ENCODE data around the gene HSD17B12.
"Not testable (repeated sequence)": the region's sequence is repeated elsewhere in the genome, so short reads cannot be mapped to it uniquely, and the experiment has no call there.

The HSD17B12 gene

GRCh38 chr11:43649921-43650320 is 30.6 kb upstream of the HSD17B12 start:
- no peak for FAIRE-seq
- TF ChIP-seq TAF1 (IDR thresholded peaks at IDR 0.05; ENCODE audit: borderline replicate concordance, low read depth, low read length) (no peak), POLR2AphosphoS5 (IDR thresholded peaks at IDR 0.05; ENCODE audit: low read depth, low read length) (no peak), POLR2A (IDR thresholded peaks at IDR 0.05; ENCODE audit: low read depth, low read length) (no peak)
- DNase-seq (ENCODE audit: insufficient read length), result no peak

- DNase-seq (ENCODE audit: insufficient read length); FAIRE-seq: not testable (repeated sequence)
Observed at GRCh38 chr11:43663018-43663417, 17.5 kb upstream of the HSD17B12 start.

GRCh38 chr11:43664295-43664694 is 16.2 kb upstream of the HSD17B12 start:
- FAIRE-seq (no peak), DNase-seq (ENCODE audit: insufficient read length) (no peak)
- TF ChIP-seq POLR2A (IDR thresholded peaks at IDR 0.05; ENCODE audit: low read depth, low read length), result no peak

- FAIRE-seq; DNase-seq (ENCODE audit: insufficient read length): not testable (repeated sequence)
Observed at GRCh38 chr11:43671284-43671683, 9.3 kb upstream of the HSD17B12 start.

- DNase-seq (ENCODE audit: insufficient read length), result no peak
- TF ChIP-seq POLR2AphosphoS5 (IDR thresholded peaks at IDR 0.05; ENCODE audit: low read depth, low read length) (no peak), POLR2A (IDR thresholded peaks at IDR 0.05; ENCODE audit: low read depth, low read length) (no peak), TAF1 (IDR thresholded peaks at IDR 0.05; ENCODE audit: borderline replicate concordance, low read depth, low read length) (no peak)
- no peak for FAIRE-seq
Observed at GRCh38 chr11:43674560-43674959, 6.0 kb upstream of the HSD17B12 start.

- no peak for TF ChIP-seq TAF1 (IDR thresholded peaks at IDR 0.05; ENCODE audit: borderline replicate concordance, low read depth, low read length)
- no peak for TF ChIP-seq POLR2A (IDR thresholded peaks at IDR 0.05; ENCODE audit: low read depth, low read length)
- TF ChIP-seq POLR2AphosphoS5 (IDR thresholded peaks at IDR 0.05; ENCODE audit: low read depth, low read length), result no peak
- DNase-seq (ENCODE audit: insufficient read length) (no peak), FAIRE-seq (no peak)
Observed at GRCh38 chr11:43676933-43677332, 3.6 kb upstream of the HSD17B12 start.

- no peak for FAIRE-seq
- TF ChIP-seq POLR2AphosphoS5 (IDR thresholded peaks at IDR 0.05; ENCODE audit: low read depth, low read length), result no peak
- no peak for TF ChIP-seq TAF1 (IDR thresholded peaks at IDR 0.05; ENCODE audit: borderline replicate concordance, low read depth, low read length)
- DNase-seq (ENCODE audit: insufficient read length), result no peak
Observed at GRCh38 chr11:43681401-43681942, 934 bp downstream of the HSD17B12 start.

- FAIRE-seq, result peak; percentile 78
- DNase-seq (ENCODE audit: insufficient read length), result not testable (repeated sequence)
Observed at GRCh38 chr11:43682081-43682480, 1.5 kb downstream of the HSD17B12 start.

- no peak for FAIRE-seq
- DNase-seq (ENCODE audit: insufficient read length), result no peak
- TF ChIP-seq POLR2AphosphoS5 (IDR thresholded peaks at IDR 0.05; ENCODE audit: low read depth, low read length) (no peak), TAF1 (IDR thresholded peaks at IDR 0.05; ENCODE audit: borderline replicate concordance, low read depth, low read length) (no peak), POLR2A (IDR thresholded peaks at IDR 0.05; ENCODE audit: low read depth, low read length) (no peak)
Observed at GRCh38 chr11:43685440-43685839, 4.9 kb downstream of the HSD17B12 start.

- DNase-seq (ENCODE audit: insufficient read length), result no peak
- TF ChIP-seq TAF1 (IDR thresholded peaks at IDR 0.05; ENCODE audit: borderline replicate concordance, low read depth, low read length), result no peak
- TF ChIP-seq POLR2AphosphoS5 (IDR thresholded peaks at IDR 0.05; ENCODE audit: low read depth, low read length), result no peak
- TF ChIP-seq POLR2A (IDR thresholded peaks at IDR 0.05; ENCODE audit: low read depth, low read length), result no peak
- FAIRE-seq, result no peak
Observed at GRCh38 chr11:43686207-43686606, 5.7 kb downstream of the HSD17B12 start.

GRCh38 chr11:43687120-43687791 is 6.7 kb downstream of the HSD17B12 start:
- TF ChIP-seq POLR2AphosphoS5 (IDR thresholded peaks at IDR 0.05; ENCODE audit: low read depth, low read length) (no peak), POLR2A (IDR thresholded peaks at IDR 0.05; ENCODE audit: low read depth, low read length) (no peak), TAF1 (IDR thresholded peaks at IDR 0.05; ENCODE audit: borderline replicate concordance, low read depth, low read length) (no peak)
- DNase-seq (ENCODE audit: insufficient read length) (no peak), FAIRE-seq (peak; percentile 77)

- FAIRE-seq (peak; percentile 36), DNase-seq (ENCODE audit: insufficient read length) (no peak)
- TF ChIP-seq POLR2A (IDR thresholded peaks at IDR 0.05; ENCODE audit: low read depth, low read length), result no peak
- TF ChIP-seq TAF1 (IDR thresholded peaks at IDR 0.05; ENCODE audit: borderline replicate concordance, low read depth, low read length), result no peak
- TF ChIP-seq POLR2AphosphoS5 (IDR thresholded peaks at IDR 0.05; ENCODE audit: low read depth, low read length), result no peak
Observed at GRCh38 chr11:43688394-43688793, 7.9 kb downstream of the HSD17B12 start.

GRCh38 chr11:43689167-43689566 is 8.6 kb downstream of the HSD17B12 start:
- DNase-seq (ENCODE audit: insufficient read length), result no peak
- FAIRE-seq, result no peak
- TF ChIP-seq TAF1 (IDR thresholded peaks at IDR 0.05; ENCODE audit: borderline replicate concordance, low read depth, low read length) (no peak), POLR2AphosphoS5 (IDR thresholded peaks at IDR 0.05; ENCODE audit: low read depth, low read length) (no peak), POLR2A (IDR thresholded peaks at IDR 0.05; ENCODE audit: low read depth, low read length) (no peak)
